COLO668 (cell line): Measurements from ENCODE around the gene PLCB1.
"Not testable (repeated sequence)": the region's sequence is repeated elsewhere in the genome, so short reads cannot be mapped to it uniquely, and the experiment has no call there.

Source experiments
- DNase-seq: peaks from one replicate; lab custom pipeline; 2025; ENCODE audit not compliant: unreplicated experiment; lab: John Stamatoyannopoulos, UW

The PLCB1 gene

DNA sequence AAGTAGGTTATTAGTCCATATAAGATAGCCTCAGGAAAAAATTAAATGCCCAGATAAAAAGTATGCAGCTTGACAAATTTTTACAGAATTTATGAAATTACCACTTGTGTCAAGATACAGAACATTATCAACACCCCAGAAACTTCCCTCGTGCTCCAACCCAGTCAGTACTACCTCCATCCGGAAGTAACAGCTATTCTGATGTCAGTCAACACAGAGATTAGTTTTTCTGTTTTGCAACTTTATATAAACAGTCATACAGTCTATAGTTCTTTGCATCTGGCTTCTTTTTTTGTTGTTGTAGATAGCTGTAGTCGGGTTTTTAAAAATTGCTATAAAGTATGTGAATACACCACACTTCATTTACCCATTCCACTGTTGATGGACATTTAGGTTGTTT, 721.1 kb downstream of the PLCB1 start:
- DNase-seq: not testable (repeated sequence)

DNA sequence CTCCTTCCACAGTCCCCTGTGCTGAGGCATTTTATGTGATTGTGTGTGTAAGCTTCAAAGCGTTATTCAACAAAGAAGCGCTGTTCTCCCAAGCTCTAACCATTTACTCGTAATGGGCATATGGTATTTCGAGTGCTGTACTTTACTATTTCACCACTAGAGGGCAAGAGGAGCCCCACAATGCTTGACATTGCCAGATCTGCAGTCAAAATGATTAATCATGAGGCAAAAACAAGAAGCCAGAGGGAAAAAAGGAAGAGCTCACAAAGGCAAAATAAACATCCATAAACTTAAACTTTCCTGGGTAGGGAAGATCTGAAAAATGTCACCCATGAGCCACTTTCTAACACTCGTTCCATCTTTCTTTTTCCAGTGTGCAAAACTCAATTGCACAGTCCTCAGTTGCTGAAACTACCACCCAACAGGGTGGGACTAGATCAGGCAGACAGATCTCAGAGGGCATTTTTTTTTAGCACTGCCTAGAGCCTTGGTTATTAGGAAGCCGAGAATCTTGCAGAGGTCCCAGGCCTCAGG, 721.8 kb downstream of the PLCB1 start:
- DNase-seq: no peak

DNA sequence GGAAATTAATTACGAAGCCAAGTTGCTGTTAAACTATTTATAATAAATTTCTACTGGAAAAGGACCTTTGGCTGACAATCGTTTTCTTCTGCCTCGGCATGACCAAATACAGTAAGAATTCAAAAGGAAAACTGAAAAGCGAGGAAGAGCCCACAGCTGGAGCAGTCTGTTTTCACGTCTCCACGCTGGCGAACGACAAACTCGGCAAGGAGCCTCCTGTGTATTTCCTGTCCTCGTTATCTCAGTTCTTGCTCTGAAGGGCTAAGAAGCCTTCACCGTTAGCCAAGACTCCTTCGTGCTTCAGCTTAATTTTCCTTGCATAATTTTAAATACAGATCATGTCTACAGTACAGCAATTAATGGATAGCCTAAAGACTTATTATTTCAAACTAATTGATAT, 722.5 kb downstream of the PLCB1 start:
- no peak for DNase-seq

DNA sequence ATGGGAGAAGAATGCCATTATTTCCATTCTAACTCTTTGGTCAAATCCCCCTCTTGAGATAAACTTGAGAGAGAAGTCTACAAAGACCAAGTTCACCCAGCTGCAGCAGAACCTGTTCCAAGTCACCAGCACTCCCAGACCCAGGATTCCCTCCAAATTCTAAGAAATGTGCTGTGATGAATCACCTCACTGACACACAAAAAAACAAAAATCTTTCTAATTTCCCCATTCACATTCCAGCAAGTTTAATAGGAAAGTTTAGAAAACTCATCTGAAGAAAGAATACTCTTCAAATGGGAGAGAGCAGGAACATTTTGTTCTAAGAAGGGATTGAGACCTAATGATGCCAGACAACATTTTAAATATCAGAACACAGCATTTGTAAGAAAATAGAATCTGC, 723.2 kb downstream of the PLCB1 start:
- no peak for DNase-seq

DNA sequence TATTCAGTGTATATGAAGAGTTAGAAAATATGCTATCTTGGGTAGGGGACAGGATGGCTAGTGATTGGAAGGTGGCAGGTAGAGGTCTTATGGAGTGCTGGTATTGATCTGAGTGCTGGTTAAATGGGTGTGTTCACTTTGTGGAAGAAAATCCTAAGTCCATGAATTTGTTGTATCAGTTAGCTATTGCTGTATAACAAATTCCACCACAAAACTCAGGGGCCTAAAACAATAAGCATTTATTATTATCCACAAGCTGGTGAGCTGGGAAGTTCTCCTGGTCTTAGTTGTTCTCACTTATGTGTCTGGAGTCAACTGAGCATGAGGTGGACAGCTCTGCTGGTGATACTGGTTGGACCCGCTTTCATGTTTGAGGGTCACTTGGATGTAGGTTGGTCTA, 724.6 kb downstream of the PLCB1 start:
- no peak for DNase-seq

DNA sequence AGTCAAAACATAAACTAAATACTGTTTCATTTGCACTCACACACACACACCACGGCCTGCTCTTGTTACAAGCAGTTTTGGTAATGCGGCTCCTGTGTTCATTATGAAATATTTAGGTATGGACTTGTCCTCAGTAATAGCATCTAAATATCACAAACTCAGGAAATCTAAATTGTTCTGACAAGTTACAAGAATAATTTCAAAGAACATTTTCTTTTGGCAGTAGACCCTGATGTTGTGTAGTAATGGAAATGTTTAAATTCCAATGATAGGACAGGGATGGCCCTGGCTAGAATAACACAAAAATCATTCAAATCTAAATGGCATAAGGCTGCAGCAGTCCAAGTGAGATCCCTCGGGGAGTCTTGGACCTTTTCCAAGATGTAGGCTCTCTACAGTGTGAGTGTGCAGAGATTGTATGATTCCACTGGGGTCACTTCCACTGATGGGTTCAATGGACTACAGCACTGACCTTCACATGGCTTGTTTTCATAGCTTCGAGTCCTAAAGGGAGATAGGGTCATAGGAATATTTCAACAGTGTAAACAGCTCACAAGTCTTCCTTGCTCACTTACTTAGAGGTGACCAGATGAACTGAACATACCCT, 726.2 kb downstream of the PLCB1 start:
- DNase-seq: no peak

DNA sequence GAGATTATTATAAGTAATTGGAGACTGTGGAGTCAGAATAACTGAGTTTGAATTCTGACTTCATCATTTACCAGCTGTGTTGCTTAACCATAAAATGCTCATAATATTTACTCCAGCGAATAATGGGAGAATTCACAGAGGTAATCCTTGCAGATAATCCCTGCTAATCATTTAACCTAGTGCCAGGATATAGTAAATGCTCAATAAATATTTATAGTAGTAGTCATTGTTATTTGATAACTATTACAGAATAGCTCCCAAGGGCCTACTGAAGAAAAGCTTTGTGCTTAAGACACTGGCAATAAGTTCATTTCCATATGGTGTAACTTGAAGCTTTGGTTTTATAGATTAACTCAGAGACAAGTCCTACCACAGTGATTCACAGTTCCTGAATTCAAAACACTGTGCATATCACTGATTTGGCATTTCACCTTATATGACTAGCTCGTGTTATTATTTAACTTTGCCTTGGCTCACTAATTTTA, 728.0 kb downstream of the PLCB1 start:
- no peak for DNase-seq

DNA sequence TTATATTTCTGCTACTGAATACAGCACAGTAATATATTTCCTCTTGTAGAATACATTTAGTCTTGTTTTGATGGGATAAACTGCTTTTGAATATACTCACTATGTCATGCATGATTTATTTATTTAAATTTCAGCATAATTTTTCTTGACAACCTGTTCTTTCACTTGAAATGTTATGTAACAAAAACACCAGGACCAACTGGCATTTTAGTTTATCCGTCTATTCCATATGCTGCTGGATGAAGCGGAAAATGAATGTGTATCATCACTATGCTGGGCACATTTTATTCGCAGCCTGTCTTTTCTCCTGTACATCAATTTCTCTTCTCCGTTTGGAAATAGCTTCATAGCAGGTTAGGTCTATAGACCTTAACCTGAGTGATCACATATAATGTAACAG, 730.0 kb downstream of the PLCB1 start:
- no peak for DNase-seq

DNA sequence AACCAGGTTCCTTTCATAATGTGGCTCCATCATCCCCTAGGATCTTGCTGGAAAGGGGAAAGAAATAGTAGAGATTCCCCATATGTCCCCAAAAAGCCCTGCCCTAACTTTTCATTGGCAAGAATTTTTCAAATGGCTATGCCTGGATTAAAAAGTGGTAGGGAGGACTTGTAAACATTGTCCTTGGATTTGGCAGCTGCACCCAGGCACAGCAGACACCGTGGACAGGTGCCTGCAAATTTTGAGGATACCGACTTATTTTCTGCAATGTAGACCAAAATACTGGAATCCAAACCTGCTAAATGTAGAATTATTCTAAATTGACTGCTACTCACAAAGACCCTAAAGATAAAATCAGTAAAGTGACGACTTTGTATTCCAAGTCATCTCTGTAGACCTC, 733.6 kb downstream of the PLCB1 start:
- DNase-seq: no peak

DNA sequence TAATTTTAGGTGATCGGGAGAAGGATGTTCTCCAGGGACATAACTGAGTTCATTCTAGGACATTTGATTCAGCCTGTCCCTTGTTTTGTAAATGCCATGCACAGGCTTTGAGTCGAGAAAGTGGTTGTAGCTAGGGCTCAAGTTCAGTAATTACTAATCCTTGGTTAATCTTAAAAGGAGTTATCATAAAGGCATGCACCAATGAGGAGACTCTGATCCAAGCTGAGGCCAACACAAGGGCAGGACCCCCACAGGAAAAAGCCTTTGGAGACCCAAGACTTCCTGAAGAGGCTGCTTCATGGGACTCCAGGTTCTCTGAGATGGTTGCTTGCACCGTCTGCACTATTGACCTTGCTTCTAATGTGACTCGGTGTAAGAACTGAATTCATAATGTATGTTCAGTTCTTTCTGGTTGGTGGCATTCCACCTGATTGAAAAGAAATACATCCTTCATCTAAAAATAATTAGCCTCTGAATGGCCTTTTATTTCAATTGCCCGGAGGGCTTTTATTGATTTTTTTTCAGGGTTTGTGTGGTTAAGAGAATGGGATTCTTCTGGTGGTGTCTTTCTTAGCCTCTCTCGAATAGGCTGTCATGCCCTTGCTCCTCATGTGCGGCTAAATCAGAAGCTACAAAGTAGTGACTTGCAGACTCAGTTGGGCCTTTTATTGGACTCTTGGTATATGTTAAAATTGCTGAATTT, 735.1 kb downstream of the PLCB1 start:
- DNase-seq: no peak

DNA sequence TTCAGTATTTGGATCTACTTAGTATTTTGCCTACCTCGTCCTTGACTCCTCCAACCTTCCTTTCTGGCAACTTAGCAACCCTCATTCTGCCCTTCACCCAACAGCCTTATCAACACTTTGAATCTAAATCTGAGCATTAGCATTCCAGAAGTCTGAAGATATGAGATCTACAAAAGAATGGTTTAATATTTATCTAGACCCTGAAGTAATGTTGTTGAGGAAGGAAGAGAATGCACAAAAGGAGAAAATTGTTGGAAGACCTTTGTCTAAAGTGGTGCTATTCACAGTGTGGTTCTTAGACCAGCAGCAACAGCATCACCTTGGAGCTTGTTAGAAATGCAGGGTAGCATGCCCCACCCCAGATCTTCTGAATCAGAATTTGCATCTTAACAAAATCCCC, 738.6 kb downstream of the PLCB1 start:
- no peak for DNase-seq

DNA sequence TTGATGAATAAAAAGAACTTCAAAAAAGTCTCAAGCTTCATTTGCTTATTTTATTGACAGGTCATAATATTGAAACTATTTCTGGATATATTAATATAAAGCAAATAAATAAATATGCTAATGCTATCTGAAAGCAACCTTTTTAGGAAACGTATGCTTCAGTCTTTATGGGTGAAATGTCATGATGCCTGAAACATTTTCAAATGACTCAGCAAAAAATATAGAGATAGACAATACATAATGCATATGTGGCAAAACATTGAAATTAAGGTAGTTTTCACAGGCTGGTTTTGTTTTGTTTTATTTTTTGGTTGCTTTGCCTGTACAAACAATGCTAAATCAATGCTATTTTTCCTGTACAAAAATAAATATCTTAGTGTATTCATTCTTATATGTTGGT, 742.4 kb downstream of the PLCB1 start:
- no peak for DNase-seq

DNA sequence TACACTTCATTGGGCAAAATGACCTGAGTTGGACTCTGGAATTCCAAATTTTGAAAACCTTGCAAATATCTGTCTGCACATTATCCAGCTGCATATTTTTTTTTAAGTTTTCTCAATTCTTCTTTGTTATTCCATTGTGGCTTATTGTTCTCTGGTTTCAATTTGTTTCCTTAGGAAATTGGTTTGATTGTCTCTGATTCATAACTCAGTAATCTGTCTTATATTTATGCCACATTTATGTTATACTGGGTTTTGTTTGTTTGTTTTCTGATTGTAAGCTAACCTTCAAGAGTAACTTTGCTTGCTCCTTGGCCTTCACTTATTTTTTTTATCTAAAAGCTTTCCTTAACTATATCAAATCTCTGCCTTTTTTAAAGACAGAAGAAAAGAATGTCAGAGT, 743.5 kb downstream of the PLCB1 start:
- DNase-seq: no peak

DNA sequence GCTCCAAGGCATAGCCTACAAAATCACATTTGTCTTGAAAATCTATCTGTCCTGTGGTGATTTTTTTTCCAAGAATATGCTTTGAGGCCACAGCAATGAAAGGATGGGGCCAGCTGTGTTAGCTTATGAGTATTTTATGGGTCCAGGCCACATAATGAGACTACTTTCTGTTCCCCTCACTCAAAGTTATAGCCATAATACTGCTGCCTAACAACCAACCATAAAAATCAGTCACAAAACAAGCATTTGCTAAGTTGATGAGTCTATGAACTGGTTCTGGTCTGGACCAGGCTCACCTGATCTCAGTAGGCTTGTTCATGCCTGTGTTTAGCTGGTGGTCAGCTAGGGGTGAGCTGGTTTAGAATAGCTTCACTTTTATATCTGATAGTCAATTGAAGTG, 744.3 kb downstream of the PLCB1 start:
- no peak for DNase-seq

DNA sequence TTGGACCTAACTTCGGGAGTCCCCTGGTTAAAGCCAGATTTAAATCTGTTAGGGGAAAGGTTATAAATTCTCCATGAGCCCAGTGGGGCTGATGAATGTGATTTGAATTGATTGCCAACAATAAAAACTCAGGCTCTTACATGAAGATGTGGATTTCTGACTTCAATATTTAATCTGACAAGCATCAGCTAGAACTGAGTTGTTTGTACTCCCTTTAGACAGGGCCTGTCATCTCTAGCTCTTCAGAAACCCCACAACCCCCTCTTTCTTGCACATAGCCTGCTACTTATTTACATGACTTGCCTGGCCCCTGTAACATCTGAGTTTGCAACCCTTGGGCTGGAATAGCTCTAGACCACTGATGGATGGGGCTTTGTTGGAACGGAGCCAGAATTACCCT, 745.2 kb downstream of the PLCB1 start:
- no peak for DNase-seq

DNA sequence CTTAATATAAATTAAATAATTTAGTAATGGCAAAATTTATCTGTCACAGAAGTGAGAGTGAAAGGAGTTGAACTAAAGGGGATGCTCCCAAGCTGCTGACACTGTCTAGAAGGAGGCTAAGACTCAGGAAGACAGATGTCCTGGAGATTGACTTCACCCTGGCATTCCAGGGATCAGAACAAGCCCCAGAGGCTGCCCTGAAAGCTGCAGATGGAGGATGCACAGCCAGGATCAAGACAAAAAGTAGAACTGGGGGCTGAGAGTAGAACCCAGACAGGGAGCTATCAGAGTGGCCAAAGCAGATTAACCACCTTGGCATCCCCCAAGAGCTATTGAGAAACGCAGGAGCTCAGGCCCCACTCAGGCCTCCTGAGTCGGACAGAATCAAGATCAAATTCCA, 747.6 kb downstream of the PLCB1 start:
- DNase-seq: no peak

DNA sequence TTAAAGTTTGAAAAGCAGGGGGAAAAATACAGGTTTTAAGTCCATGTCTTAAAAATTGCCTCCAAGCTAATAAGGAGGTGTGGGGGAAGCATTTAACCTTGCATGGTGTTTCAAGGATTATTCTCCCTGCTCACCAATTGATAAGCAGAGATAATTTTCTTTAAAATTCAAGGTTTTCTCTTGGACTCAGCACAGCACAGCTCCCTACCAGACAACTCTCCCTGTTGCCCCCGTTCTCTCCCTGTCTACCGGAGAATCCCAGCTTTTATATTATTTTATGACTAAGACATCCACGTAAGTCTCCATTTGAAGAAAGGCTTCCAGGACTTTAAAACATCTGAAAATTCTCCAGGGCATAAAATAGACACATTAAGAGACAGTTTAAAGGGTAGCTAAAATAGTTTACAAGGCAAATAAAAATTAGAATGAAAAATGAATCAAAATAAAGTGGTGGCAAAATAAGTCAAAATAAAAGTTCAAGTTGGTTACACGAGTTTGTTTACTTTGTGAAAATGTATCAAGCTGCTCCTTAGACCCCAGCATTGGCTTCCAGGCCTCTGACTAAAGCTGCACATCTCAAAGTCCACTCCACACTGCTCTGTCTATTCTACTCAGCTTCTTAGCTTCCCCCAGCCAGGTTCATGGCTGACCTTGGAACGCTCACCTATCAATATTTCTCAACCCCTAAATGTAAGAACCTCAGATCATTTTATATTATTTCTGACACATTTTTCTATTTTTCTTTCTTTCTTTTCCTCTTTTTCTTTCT, 748.2 kb downstream of the PLCB1 start:
- no peak for DNase-seq

DNA sequence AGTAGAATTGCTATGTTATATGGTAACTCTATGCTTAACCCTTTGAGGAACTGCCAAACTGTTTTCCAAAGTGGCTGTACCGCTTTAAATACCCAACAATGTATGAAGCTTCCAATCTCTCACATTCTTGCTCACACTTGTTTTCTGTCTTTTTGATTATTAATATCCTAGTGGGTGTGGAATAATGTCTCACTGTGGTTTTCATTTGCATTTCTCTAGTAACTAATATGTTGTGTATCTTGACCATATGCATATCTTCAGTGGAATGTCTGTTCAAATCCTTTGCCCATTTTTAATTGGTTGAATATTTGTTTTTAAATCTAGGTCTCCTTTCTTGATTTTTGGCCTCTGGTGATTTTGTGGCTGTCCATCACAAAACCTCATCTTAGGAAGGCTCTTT, 759.0 kb downstream of the PLCB1 start:
- no peak for DNase-seq

DNA sequence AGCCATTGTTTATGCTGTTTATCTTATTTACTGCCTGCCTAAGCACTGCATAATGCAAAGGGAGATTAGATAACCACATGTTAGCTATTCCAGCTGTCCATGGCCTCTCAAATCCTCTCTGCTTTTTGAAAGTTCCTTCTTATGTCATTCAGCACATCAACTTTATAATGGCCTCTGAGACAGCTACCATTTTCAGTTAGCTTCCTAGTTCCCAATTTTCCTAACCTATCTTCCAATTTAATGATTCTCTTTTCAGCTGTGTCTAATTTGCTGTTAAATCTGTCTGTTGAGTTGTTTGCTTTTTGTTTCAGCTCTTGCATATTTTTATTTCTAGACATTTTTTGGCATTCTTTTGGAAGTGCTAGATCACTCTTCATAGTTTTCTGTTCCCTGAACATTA, 763.4 kb downstream of the PLCB1 start:
- no peak for DNase-seq

DNA sequence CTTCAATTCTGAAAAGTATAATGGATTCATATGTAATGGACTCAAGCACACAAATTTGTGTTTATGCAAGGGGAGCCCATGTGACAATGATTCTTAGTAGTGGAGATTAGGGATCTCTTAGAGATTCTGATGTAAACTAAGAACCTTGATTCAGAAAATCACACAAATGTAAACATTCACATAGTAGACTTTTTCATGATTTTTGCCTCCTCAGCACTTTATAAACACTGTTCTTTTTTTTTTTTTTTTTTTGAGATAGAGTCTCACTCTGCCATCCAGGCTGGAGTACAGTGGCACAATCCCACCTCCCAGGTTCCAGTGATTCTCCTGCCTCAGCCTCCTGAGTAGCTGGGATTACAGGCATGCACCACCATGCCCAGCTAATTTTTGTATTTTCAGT, 766.8 kb downstream of the PLCB1 start:
- no peak for DNase-seq

DNA sequence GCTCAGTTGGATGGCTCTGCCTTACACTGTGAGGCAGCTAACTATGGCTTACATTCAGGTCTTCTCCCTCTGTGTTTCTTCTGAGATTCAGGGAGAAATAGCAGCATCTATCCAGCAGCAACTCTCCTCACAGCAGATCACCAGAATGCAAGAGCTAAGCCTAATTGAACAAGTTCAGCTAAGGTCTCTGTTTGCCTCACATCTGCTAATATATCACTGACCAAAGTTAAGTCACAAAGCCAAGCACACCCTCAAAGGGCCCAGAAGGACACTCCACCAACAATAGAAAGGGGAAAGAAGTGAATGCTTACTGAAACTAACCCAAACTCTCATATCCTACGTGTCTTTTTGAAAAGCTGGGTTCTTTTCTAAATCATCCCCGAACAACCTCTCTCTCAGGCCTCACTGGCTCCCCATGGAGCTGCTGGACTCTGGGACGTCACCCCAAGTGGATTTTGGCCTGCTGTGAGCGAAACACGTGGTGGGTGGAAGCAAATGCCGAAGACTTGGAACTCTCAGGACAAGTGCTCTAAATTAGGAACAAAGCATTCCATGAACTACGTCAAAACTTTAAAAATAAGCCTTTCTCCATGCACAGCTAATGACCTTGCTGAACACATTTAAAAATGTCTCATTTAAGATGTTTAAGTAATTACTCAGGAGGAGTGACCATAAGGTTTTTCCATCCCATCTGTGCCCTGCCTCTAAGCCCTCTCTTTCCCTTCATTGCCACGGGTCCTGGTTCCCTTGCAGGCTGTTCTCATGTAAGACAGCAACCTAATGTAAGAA, 769.4 kb downstream of the PLCB1 start:
- no peak for DNase-seq
